ENCODE results near the gene PTK6. TPM values are rescaled to one million over a fixed set of nuclear protein-coding genes. Genes with fewer than 3 reads are reported as not detected.
A peak's percentile ranks its signal among the peaks of the same experiment; 100 is the strongest.

The PTK6 gene
- total RNA-seq (2.8 TPM), polyA plus RNA-seq (3.4 TPM)

- WGBS = 76% methylated on average over 29 of the region's 29 CpGs
- Histone ChIP-seq H3K27ac (ENCODE audit: low read depth) (peak within 1 kb of the TSS; percentile 86), H3K4me1 (ENCODE audit: insufficient read depth) (no peaks in the 10 kb centered on the region), H3K36me3 (ENCODE audit: insufficient read depth) (no peaks in the 10 kb centered on the region), H3K4me3 (ENCODE audit: low read depth, low read length) (peak within 1 kb of the TSS; percentile 6)
- DNase-seq (ENCODE audit: extremely low spot score) = no peak
These were observed at the start of gene PTK6 for GRCh38 chr20:63536997-63537524. TSS of gene PTK6 (minus strand) at chr20:63537376. CDS start at chr20:63537314, 62 bp downstream.

- H3K36me3 ChIP-seq (ENCODE audit: insufficient read depth) = peaks cover 7% of the 10 kb centered on the region
- H3K27ac ChIP-seq (ENCODE audit: low read depth) = no peak overlapping the region
- no peak overlapping the region for H3K4me3 ChIP-seq (ENCODE audit: low read depth, low read length)
- 94% methylated on average over 17 of the region's 17 CpGs for WGBS
- no peak for DNase-seq (ENCODE audit: extremely low spot score)
- H3K4me1 ChIP-seq (ENCODE audit: insufficient read depth) = no peaks in the 10 kb centered on the region
These were observed 49.6 kb upstream of the PTK6 start for GRCh38 chr20:63586797-63587196.

GRCh38 chr20:63585616-63586565, 48.7 kb upstream of the PTK6 start:
- DNase-seq (ENCODE audit: extremely low spot score) = no peak
- H3K36me3 ChIP-seq (ENCODE audit: insufficient read depth) = peaks cover 7% of the 10 kb centered on the region
- 82% methylated on average over 22 of the region's 22 CpGs for WGBS

GRCh38 chr20:63582382-63583063, 45.3 kb upstream of the PTK6 start:
- no peak overlapping the region for H3K4me3 ChIP-seq (ENCODE audit: low read depth, low read length)
- no peaks in the 10 kb centered on the region for H3K4me1 ChIP-seq (ENCODE audit: insufficient read depth)
- DNase-seq (ENCODE audit: extremely low spot score) = no peak
- no peaks in the 10 kb centered on the region for H3K36me3 ChIP-seq (ENCODE audit: insufficient read depth)
- WGBS = 83% methylated on average over 23 of the region's 23 CpGs
- H3K27ac ChIP-seq (ENCODE audit: low read depth) = no peak overlapping the region

More at GRCh38 chr20:63585616-63586565, 48.7 kb upstream of the PTK6 start:
- H3K4me1 ChIP-seq (ENCODE audit: insufficient read depth) = no peaks in the 10 kb centered on the region
- no peak overlapping the region for H3K27ac ChIP-seq (ENCODE audit: low read depth)
- no peak overlapping the region for H3K4me3 ChIP-seq (ENCODE audit: low read depth, low read length)

- WGBS = 52% methylated on average over 12 of the region's 12 CpGs
These were observed 43.8 kb upstream of the PTK6 start for GRCh38 chr20:63580796-63581461.

GRCh38 chr20:63579017-63579694, 42.0 kb upstream of the PTK6 start:
- no peaks in the 10 kb centered on the region for H3K4me1 ChIP-seq (ENCODE audit: insufficient read depth)
- DNase-seq (ENCODE audit: extremely low spot score) = no peak
- 69% methylated on average over 19 of the region's 19 CpGs for WGBS
- no peaks in the 10 kb centered on the region for H3K36me3 ChIP-seq (ENCODE audit: insufficient read depth)
- H3K4me3 ChIP-seq (ENCODE audit: low read depth, low read length) = no peak overlapping the region
- H3K27ac ChIP-seq (ENCODE audit: low read depth) = no peak overlapping the region

More at GRCh38 chr20:63580796-63581461, 43.8 kb upstream of the PTK6 start:
- Histone ChIP-seq H3K36me3 (ENCODE audit: insufficient read depth) (no peaks in the 10 kb centered on the region), H3K4me1 (ENCODE audit: insufficient read depth) (no peaks in the 10 kb centered on the region), H3K27ac (ENCODE audit: low read depth) (no peak overlapping the region), H3K4me3 (ENCODE audit: low read depth, low read length) (no peak overlapping the region)
- DNase-seq (ENCODE audit: extremely low spot score) = no peak

- Histone ChIP-seq H3K36me3 (ENCODE audit: insufficient read depth) (no peaks in the 10 kb centered on the region), H3K4me1 (ENCODE audit: insufficient read depth) (no peaks in the 10 kb centered on the region), H3K27ac (ENCODE audit: low read depth) (no peak overlapping the region), H3K4me3 (ENCODE audit: low read depth, low read length) (no peak overlapping the region)
- 80% methylated on average over 26 of the region's 26 CpGs for WGBS
- DNase-seq (ENCODE audit: extremely low spot score) = no peak
These were observed 41.2 kb upstream of the PTK6 start for GRCh38 chr20:63578224-63579016.

GRCh38 chr20:63577317-63577894, 40.2 kb upstream of the PTK6 start:
- Histone ChIP-seq H3K4me3 (ENCODE audit: low read depth, low read length) (no peak overlapping the region), H3K36me3 (ENCODE audit: insufficient read depth) (no peaks in the 10 kb centered on the region), H3K4me1 (ENCODE audit: insufficient read depth) (no peaks in the 10 kb centered on the region), H3K27ac (ENCODE audit: low read depth) (no peak overlapping the region)
- DNase-seq (ENCODE audit: extremely low spot score) = no peak
- 69% methylated on average over 19 of the region's 19 CpGs for WGBS

- no peak overlapping the region for H3K27ac ChIP-seq (ENCODE audit: low read depth)
- H3K36me3 ChIP-seq (ENCODE audit: insufficient read depth) = no peaks in the 10 kb centered on the region
- WGBS = 82% methylated on average over 7 of the region's 7 CpGs
- H3K4me1 ChIP-seq (ENCODE audit: insufficient read depth) = no peaks in the 10 kb centered on the region
- DNase-seq (ENCODE audit: extremely low spot score) = no peak
- H3K4me3 ChIP-seq (ENCODE audit: low read depth, low read length) = no peak overlapping the region
These were observed 39.1 kb upstream of the PTK6 start for GRCh38 chr20:63576311-63576710.

- no peak for DNase-seq (ENCODE audit: extremely low spot score)
- no peak overlapping the region for H3K4me3 ChIP-seq (ENCODE audit: low read depth, low read length)
- 67% methylated on average over 28 of the region's 28 CpGs for WGBS
- H3K4me1 ChIP-seq (ENCODE audit: insufficient read depth) = no peaks in the 10 kb centered on the region
- no peaks in the 10 kb centered on the region for H3K36me3 ChIP-seq (ENCODE audit: insufficient read depth)
- H3K27ac ChIP-seq (ENCODE audit: low read depth) = no peak overlapping the region
These were observed 37.9 kb upstream of the PTK6 start for GRCh38 chr20:63574829-63575743.

- Histone ChIP-seq H3K36me3 (ENCODE audit: insufficient read depth) (no peaks in the 10 kb centered on the region), H3K4me1 (ENCODE audit: insufficient read depth) (no peaks in the 10 kb centered on the region), H3K27ac (ENCODE audit: low read depth) (peak within 1 kb of the TSS; percentile 3), H3K4me3 (ENCODE audit: low read depth, low read length) (peak within 1 kb of the TSS; percentile 90)
- no peak for DNase-seq (ENCODE audit: extremely low spot score)
- 7% methylated on average over 40 of the region's 40 CpGs for WGBS
These were observed 37.1 kb upstream of the PTK6 start, which contains the start of gene HELZ2 for GRCh38 chr20:63574156-63574828. TSS of gene HELZ2 (minus strand) at chr20:63574239. CDS start at chr20:63572385, 1,854 bp downstream.

Data from urinary bladder (tissue), 4 donors.